Nephron (organoid): ENCODE measurements around the gene SCGB1C1.
A peak's percentile ranks its signal among the peaks of the same experiment; 100 is the strongest.
"Not testable (repeated sequence)": the region's sequence is repeated elsewhere in the genome, so short reads cannot be mapped to it uniquely, and the experiment has no call there.

Experiments used
- H3K27ac Mint-ChIP-seq, 3 experiments: 2 replicates each; pipeline ENCODE4 v1.8.0; 2020; ENCODE audit warnings: mixed read lengths in 3 of 3, mild to moderate bottlenecking in 2 of 3, moderate library complexity in 1 of 3
- H3K27me3 Mint-ChIP-seq: 2 replicates; pipeline ENCODE4 v1.8.0; 2021; ENCODE audit warnings: low read depth, mild to moderate bottlenecking, moderate library complexity, mixed read lengths
- H3K36me3 Mint-ChIP-seq: 2 replicates; pipeline ENCODE4 v1.8.0; 2020; ENCODE audit warnings: low read depth, mixed read lengths
- H3K4me1 Mint-ChIP-seq: 2 replicates; pipeline ENCODE4 v1.8.0; 2020; ENCODE audit warnings: mixed read lengths
- H3K4me3 Mint-ChIP-seq, 3 experiments: 2 replicates each; pipeline ENCODE4 v1.8.0; 2020; ENCODE audit warnings: mild to moderate bottlenecking in 3 of 3, mixed read lengths in 3 of 3, moderate library complexity in 2 of 3
- H3K9me3 Mint-ChIP-seq: 2 replicates; pipeline ENCODE4 v1.8.0; 2020; ENCODE audit warnings: mixed read lengths
- CTCF ChIP-seq, 3 experiments: fragments of 200-600 bp; sonication (generic); IDR thresholded peaks; one replicate each; pipeline ENCODE4 v1.5.0; 2021; ENCODE audit warnings: antibody characterized with exemption in 3 of 3; ENCODE audit not compliant: unreplicated experiment in 3 of 3

Gene SCGB1C1

GRCh38 chr11:235997-236773 is 43.3 kb downstream of the SCGB1C1 start, which contains the start of gene SIRT3:
SIRT3 (minus strand) TSS chr11:236342; CDS start chr11:236328, 14 bp downstream.
- peak within 1 kb of the TSS; percentile 95 to 99 (median 96) for H3K27ac Mint-ChIP-seq
- H3K27me3 Mint-ChIP-seq: no peaks in the 10 kb centered on the region
- peaks cover 14% of the 10 kb centered on the region for H3K36me3 Mint-ChIP-seq
- peak; percentile 12 to 26 (median 13) for TF ChIP-seq CTCF (IDR thresholded peaks at IDR 0.05; ENCODE audit: unreplicated experiment in 3 of 3)
- no peaks in the 10 kb centered on the region for H3K9me3 Mint-ChIP-seq
- peaks cover 17% of the 10 kb centered on the region for H3K4me1 Mint-ChIP-seq
- H3K4me3 Mint-ChIP-seq: peak within 1 kb of the TSS; percentile 98 to 100 (median 99)

DNA sequence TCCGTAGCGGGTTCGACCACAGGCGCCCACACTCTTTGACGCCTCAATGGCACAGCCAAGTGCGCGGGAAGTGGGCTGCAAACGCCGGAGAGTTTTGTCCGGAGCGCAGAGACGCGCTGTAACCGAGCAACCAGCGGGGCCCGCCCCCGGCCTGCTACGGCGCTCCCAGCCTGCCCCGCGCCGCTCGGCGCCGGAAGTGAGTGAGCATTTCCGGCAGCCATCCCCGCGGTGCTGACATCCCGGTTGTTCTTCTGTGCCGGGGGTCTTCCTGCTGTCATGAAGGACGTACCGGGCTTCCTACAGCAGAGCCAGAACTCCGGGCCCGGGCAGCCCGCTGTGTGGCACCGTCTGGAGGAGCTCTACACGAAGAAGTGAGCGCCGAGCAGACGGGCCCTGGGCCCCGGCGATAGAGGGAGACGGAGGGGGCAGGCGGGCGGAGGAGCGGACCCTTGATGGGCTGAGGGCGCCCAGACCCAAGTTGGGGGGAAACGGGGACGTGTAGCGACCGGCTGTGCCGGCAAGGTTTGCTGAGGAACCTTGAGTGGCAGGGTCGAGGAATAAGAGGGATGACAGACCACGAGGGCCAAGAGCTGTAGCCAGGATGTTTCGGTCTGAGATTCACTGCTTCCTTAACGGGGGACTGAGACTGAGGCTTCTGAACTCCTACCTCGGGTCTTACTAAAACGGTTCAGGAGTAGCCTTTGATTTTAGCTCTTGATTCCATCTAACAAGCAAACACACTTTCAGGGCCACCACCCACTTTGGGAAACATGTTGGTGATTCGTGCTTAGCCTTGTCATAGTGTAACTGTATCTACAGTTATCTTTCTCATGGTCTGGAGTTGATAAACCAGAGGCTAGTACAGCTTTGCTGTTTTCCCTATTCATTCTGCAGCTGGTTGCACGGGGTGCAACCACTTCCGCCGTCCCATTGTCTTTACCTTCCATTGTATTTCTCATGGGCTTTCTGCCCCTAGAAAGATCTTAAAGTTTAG is 44.2 kb downstream of the SCGB1C1 start, which contains the start of gene PSMD13:
TSS of gene PSMD13 (plus strand) at position 203 of the 994 bp plus-strand sequence. CDS start at position 277, 74 bp downstream.
- Mint-ChIP-seq H3K4me1 (peaks cover 23% of the 10 kb centered on the region), H3K9me3 (no peaks in the 10 kb centered on the region), H3K4me3 (peak within 1 kb of the TSS; percentile 98 to 100 (median 99)), H3K27me3 (no peaks in the 10 kb centered on the region), H3K36me3 (peaks cover 23% of the 10 kb centered on the region), H3K27ac (peak within 1 kb of the TSS; percentile 95 to 99 (median 96))
- peak in 1 of 3 experiments; percentile 6 for TF ChIP-seq CTCF (IDR thresholded peaks at IDR 0.05; ENCODE audit: unreplicated experiment in 3 of 3)

DNA sequence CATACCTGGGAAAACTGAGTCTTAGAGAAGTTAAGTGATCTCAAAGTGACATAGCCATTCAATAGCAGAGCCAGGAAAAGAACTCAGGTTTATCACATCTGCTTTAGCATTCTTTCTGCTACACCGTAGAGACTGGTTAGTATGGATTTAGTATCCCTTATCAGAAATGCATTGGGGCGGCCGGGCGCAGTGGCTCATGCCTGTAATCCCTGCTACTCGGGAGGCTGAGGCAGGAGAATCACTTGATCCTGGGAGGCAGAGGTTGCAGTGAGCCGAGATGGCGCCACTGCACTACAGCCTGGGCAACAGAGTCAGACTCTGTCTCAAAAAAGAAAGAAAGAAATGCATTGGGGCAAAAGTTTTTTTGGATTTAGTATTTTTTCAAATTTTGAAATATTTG is 45.5 kb downstream of the SCGB1C1 start:
- Mint-ChIP-seq H3K4me3 (peak overlapping the region; percentile 98 to 100 (median 99)), H3K36me3 (peaks cover 25% of the 10 kb centered on the region)
- H3K27me3 Mint-ChIP-seq: not testable (repeated sequence)

DNA sequence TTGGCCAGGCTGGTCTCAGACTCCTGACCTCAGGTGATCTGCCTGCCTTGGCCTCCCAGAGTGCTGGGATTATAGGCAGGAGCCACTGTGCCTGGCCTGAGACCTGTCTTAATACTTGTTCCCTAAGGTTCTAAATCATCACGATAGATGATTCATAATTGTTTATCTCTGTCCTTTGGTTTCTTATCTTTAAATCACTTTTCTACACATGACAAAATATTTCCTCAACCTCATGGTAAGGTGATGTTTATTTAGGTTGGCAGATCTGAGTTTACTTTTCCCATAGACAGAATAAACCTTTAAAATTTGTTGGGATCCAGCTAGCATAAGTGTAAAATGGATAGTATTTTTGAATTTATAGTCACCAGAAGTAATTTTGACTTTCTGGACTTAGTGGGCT is 47.4 kb downstream of the SCGB1C1 start:
- Mint-ChIP-seq H3K36me3 (peaks cover 35% of the 10 kb centered on the region), H3K4me1 (peaks cover 21% of the 10 kb centered on the region), H3K27ac (no peak overlapping the region), H3K4me3 (no peak overlapping the region), H3K9me3 (no peaks in the 10 kb centered on the region), H3K27me3 (no peaks in the 10 kb centered on the region)
- TF ChIP-seq CTCF (IDR thresholded peaks at IDR 0.05; ENCODE audit: unreplicated experiment in 3 of 3): no peak

More for the DNA sequence above, 45.5 kb downstream of the SCGB1C1 start:
- H3K9me3 Mint-ChIP-seq: not testable (repeated sequence)
- Mint-ChIP-seq H3K4me1 (peaks cover 24% of the 10 kb centered on the region), H3K27ac (peak overlapping the region in 1 of 3 experiments; percentile 99)

DNA sequence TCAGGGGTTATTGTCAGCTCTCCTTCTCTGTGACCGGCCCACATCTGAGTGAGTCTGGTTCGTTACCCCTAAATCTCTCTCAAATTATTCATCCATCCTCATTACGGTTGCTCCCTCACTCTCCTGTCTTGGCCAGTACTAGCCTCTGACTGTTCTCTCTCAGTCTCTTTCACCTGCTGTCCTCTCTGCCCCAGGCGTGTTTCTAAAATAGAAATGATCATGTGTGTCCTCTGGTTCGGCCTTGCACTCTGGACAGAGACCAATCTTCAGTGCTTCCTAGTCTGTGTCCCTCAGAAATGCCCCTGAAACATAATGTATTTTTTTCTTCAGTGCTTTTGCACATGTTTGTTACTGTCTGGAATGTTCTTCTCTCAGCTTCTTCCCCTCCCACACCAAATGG is 48.8 kb downstream of the SCGB1C1 start:
- TF ChIP-seq CTCF (IDR thresholded peaks at IDR 0.05; ENCODE audit: unreplicated experiment in 3 of 3): no peak
- Mint-ChIP-seq H3K36me3 (peaks cover 48% of the 10 kb centered on the region), H3K9me3 (no peaks in the 10 kb centered on the region), H3K4me1 (peaks cover 16% of the 10 kb centered on the region), H3K27ac (peak overlapping the region in 1 of 3 experiments; percentile 67), H3K27me3 (no peaks in the 10 kb centered on the region), H3K4me3 (peak overlapping the region; percentile 19 to 26 (median 26))
